Stimulated activated CD8-positive, alpha-beta memory T cell treated with anti-CD3 and anti-CD28 coated beads, Interleukin-4, amount 100 ng/mL, for 48 hours (primary cell): Measurements from ENCODE around the gene MARCKSL1.

Source experiments
- DNase-seq: peaks from one replicate; pipeline ENCODE4 v3.0.0-alpha.2; 2020

MARCKSL1 gene

DNA sequence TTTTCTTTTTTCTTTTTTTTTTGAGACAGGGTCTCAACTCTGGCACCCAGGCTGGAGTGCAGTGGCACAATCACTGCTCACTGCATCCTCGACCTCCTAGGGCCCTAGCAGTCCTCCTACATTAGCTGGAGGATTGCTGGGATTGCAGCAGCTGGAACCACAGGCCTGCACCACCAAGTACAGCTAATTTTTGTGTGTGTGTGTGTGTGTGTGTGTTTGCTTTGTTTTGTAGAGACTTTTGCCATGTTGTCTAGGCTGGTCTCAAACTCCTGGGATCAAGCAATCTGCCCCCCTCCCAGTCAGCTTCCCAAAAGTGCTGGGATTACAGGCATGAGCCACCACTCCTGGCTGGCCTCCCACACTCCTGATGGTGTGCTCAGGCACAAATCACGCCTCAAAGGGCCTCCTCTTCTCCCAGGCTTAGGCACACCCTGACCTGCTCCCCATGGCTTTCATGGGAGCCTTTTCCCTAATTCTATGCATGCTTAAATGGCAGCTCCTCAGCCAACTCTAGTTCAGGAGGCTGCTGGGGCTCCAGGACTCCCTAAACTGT is 16.9 kb upstream of the MARCKSL1 start:
- DNase-seq = no peak

DNA sequence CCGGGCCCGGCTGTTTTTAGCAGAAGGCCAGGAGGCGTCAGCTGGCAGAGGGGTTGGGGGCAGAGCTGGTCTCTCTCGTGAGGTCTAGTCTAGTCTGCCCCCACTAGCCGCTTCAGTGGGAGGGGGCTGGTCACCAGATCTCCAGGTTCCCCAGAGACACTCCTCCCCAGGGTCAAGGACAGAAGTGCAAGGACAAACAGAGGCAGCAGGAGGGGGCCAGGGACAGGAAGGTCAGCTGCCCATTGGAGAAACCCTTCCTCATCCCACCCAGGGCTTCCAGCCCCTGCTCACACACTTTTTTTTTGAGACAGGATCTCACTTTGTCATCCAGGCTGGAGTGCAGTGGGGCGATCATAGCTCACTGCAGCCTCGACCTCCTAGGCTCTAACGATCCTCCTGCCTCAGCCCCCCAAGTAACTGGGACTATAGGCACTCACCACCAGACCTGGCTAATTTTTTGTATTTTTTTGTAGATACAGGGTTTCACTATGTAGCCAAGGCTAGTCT is 16.3 kb upstream of the MARCKSL1 start:
- no peak for DNase-seq

DNA sequence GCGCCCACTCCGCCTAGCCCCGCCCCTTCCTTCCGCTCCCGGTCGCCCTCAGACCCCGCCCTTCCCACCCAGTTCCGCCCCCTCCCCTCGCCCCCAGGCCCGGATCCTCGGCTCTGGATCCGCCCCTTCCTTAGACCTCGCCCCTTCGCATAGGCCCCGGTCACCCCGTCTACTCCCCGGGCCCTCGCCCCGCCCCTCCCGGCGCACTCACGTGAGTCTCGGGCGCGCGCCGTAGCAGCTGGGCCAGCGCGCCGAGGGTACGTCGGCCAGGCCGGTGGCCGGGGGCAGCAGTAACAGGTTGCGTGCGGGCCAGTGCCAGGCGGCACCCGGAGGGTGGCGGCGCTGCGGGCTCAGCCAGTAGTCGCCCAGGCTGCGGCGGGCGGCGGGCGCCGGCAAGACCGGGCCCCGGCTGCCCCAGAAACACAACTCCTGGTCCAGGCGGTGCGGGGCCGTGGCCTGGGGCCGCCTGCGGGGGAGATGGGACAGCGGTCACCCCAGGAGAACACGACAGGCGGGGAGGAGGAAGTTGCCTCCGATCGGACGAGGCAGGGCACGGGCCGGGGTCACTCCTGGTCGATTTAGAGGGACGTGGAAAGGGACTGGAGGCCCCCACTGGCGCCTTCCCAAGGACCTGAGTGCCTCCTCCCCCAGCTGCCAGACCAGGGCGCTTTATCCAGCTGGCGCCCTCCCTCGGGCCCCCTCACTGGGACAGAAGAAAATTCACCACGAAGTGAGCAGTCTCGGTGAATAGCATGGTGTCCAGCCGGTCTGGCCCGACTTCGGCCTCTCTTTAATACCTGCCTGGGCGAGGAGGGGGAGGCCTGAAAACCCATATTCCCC is 15.6 kb upstream of the MARCKSL1 start:
- peak; percentile 91 for DNase-seq

DNA sequence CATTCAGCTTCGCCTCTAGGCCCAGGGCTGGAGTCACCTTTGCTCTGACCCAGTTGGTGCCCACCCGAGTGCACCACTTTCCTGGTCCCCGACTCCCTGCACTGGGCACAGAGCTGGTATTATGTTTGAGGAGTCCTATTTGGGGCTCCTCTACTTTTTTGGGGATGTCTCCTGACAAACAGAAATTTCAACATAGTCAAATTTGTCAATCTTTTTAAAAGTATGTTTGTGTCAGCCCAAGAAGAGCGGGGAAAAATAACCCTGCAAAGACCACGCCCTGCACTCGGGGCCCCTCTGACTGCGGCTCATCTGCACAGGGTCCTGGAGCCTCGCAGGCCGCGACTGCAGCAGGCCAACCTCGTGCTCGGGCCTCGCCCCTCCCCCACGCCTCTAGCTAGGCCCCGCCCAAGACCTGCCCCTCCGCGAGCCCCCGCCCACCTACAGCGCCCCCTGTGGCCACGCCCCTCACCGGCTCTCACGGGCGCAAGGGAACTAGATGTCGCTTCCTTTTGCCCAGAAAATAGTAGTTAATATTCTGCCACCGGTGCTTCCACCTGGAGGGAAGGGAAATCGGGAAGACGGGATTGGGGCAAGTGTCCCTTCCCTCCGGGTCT is 14.9 kb upstream of the MARCKSL1 start:
- peak; percentile 88 for DNase-seq

DNA sequence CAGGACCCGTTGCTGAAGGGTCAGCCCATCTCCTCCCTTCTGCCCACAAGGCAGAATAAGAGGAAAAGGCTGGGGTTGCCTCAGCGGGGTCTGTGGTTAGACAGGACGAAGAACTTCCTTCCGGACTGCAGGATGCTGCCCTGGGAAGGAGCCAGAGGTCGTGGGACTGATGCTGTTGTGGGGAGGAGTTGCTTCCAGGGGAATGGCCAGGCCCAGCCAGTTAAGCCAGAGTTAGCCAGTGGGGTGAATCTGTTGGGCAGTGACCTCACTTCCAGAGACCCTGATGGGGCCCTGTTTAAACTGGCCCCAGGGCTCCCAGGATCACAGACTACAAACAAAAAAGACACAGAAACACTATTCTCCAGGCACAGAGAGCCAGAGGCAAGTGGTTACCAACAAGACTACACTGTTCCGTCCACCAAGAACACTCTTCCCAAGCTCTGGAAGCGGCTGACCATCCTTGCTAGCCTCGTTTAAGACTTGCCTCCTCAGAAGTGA is 13.2 kb upstream of the MARCKSL1 start:
- no peak for DNase-seq

DNA sequence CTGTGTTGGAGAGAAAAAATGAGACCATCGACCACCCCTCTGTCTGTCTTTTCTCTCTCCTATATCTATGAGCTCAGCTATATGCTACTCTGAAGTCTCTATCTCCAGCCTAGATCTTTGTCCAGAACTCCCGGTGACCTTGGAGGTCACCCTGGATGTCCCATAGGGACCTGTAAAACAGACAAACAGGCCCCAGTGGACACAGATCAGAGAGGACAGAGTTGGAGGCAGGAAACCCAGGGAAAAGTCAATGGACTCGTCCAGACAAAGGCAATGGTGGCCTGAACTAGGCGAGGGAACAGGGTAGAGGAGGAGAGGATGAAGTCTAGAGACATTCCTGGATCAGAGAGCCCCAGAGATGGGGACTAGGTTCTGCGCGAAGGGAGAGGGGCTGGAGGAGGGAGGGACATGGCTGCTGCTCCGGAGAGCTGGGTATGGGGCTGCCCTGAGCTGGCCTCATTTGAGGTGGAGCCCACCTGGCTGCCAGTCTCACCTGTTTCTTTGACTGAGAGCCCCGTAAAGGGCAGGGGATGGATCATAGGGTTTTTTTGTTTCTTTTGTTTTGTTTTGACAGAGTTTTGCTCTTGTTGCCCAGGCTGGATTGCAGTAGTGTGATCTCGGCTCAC is 10.6 kb upstream of the MARCKSL1 start:
- DNase-seq = no peak

DNA sequence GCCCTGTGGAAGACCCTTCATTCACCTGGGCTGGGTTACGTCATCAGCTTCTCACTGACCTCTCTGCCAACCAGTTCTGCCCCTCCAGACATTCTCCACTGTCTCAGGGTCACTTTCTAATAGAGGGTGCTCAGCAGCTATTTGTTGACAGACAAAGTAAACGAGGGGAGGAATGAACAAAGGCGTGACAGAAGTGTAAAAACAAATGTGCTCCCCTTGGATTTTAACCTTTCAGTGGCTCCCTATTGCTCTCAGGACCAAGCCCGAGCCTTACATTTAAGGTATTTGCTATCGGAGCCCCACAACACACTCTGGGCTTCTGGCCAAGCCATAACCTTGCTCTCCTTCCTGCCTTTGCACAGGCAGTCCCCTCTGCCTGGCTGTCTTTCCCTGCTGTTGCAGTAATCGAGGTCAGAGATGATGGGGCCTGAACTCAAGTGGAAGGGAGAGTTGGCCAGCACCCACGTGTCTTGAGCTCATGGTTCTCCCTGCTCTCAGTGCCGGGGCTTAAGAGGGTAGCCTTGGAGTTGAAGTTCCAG is 9.3 kb upstream of the MARCKSL1 start:
- no peak for DNase-seq

DNA sequence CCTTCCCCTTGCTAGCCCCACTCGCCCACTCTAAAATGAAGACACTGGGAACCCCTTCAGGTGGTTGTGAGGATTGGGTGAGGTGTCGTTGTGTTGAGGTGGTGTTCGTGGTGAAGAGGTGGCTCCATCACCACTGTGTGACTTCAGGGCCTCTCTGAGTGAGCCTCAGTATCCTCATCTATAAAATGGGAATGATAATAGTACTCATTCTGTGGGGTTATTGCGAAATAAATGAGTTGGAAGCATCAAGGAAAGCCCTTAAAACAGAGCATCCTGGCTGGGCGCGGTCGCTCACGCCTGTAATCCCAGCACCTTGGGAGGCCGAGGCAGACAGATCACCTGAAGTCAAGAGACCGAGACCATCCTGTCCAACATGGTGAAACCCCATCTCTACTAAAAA is 6.7 kb upstream of the MARCKSL1 start:
- DNase-seq = no peak

DNA sequence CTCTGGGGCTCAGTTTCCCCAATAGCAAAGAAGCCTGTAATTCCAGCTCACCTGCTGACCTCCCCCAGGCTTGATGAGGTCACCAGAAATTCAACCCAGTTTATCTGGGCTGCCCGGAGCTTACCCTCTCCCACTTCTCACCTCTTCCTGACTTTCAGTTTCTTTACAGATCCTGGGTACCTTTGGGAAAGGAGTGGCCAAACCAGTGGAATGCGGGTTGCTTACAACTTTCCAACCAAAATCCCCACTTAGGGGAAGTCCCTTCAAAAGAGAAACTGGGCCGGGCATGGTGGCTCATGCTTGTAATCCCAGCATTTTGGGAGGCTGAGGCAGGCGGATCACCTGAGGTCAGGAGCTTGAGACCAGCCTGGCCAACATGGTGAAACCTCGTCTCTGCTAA is 5.9 kb upstream of the MARCKSL1 start:
- DNase-seq = no peak

DNA sequence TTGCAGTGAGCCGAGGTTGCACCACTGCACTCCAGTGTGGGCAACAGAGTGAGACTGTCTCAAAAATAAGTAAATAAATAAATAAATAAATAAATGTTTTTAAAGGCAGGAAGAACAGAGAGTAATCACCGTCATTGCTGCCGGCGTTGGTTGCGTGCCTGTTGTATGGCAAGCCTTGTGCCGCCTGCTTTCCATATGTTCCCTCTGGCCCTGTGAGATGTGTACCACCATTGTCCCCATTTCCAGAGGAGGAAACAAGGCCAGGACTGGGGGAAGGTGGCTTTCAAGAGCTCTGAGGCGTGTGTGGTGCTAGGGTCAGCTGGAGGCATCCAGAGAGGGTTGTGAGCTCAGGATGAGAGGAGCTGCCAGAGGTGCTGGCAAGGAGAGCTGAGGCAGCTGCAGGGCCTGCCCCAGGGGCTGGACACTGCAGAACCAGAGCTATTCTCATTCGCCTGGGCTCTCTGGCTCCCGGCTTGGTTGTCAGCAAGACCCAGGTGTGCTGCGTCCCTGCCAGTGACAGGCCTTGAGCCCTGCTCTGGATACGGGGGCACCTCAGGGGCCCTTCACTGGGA is 5.2 kb upstream of the MARCKSL1 start:
- DNase-seq = no peak

DNA sequence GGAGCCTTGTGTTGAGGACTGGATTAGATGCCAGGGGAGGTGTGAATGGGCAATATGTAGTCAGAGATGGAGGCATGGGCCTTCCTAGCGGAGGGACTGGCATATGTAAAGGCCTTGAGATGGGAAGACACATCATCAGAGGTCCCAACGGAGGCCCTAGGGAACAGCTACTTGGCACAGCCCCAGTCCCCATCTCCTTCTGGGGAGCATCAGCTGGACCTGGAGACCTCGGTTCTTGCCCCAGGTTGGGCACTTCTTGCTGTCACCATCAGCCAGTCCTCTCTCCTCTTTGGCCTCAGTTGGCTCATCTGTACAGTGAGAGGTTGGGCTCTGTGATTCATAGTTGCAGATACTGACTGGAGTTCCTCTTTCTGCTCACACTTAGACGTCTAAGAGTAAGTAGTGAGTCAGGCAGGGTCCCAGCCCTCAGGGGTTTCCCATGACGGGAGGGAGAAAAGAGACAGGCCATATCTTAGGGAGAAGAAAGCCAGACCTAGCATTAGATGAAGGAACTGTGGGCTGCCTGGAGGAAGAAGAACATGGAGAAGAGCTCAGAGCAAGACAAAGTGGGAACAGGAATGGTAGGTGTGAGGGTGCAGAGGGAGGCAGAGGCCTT is 3.4 kb upstream of the MARCKSL1 start:
- DNase-seq = peak; percentile 61

DNA sequence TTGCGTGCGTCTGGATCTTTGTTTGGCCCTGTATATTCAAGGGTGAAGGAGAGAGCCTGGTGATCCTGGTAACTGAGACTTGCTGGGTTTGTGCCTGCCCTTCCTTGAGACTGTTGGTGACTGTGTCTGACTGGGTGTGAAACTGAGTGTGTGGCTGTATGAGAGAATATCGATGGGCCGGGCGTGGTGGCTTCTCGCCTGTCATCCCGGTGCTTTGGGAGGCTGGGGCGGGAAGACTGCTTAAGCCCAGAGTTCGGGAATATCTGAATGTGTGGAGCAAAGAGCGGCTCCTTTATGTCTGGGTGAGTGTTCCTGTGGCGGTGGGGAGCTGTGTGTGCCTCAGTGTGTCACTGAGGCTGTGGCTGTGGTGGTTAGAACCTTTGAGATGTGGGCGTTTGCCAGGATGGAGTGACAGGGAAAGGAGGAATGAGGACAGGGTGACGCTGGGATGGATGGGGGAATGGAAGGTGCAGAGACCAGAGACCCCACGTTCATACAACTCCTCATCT is 2.7 kb upstream of the MARCKSL1 start:
- no peak for DNase-seq

DNA sequence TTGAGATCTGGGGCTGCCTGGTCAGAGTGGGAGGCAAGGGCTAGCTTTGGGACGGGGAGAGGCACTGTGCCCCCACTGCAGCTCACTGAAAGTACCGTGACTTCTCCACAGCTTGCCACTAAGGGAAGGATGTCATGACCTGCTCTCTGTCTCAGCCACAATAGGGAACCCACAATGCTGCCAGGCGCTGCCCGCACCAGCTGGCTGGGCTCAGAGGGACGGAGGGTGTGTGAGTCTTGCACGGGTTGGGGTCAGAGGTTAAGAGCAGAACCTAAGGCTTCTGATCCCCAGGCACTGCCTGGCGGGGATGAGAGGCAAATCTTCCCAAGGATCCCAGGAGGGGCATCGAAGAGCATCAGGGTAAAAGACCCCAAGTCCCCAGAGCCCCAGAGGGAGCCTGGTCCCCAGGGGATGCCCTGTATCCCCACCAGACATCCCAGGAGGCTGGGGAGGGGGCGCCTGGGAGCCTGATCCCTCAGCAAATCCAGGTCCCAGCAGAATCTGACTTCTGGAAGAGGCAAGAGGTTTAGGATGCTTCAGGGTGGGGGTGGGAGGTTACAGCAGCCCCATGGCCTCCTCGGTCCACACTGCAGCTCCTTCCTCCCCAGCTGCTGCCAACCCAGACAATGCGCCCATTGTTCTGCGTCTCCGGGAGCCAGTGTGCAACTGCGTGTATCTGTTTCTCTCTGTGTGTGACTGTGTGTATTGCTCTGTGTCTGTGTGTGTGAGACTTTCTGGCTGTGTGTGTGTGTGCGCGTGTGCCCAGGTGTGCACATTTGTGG is 2.0 kb upstream of the MARCKSL1 start:
- DNase-seq = peak; percentile 54

DNA sequence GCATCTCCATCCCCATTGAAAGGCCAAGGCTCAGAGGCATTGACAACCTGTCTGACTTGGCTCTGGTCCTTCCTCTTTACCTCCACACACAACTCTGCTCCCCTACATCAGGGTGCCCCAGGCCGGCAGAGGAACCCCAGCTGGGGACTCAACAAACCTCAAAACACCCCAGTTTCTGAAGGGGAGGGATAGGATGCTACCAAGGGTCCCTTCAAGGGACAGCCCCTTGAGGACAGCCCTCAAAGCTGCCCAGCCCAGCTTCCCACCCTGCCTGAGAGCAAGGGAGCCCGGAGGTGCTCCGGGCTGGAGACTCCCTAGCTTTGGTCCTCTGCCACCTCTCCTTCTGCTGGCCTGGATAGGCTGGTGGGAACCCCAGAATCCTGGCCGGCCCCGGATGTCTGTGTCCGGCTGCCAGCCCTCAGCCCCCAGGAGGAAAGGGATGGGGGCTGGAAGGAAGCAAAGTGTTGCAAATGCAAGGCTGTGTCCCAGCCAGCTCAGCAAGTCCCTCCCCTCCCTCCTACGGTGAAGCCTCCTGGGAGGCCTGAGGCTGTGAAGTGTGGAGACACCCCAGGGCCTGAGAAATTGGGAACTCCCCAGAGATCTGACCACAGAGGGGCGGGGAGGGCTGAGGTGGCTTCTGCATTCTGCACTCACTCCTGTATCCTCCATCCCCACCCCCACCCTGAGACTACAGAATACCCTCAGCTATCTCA is 1.1 kb upstream of the MARCKSL1 start:
- peak; percentile 76 for DNase-seq

DNA sequence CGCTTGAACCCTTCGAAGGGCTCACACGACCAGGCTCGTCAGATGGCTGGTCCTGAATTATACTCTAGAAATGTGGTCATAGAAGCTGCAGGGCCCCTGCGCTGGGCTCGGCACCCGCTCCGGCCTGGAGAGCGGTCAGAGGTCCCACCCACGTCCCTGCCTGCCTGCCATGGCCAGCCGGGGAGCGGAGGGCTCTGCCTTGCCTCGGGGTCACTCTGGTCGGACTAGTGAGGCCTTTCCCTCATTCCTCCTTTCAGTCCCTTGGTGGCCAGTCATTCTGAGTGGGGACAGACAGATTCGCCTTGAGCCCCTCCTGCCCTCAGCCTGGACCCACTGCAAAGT is 529 bp upstream of the MARCKSL1 start:
- no peak for DNase-seq

DNA sequence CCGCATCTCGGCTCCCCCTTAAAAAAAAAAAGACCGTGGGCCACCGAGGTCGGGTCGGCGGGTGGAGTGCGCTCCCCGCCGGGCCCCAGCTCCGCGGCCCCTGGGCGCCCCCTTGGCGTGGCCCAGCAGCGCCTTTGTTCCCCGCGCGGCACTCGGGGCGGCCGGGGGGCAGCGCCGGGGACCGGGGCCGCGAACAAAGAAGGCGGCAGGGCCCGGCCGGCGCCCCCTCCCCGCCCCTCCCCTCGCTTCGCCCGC is 571 bp downstream of the MARCKSL1 start:
- no peak for DNase-seq

DNA sequence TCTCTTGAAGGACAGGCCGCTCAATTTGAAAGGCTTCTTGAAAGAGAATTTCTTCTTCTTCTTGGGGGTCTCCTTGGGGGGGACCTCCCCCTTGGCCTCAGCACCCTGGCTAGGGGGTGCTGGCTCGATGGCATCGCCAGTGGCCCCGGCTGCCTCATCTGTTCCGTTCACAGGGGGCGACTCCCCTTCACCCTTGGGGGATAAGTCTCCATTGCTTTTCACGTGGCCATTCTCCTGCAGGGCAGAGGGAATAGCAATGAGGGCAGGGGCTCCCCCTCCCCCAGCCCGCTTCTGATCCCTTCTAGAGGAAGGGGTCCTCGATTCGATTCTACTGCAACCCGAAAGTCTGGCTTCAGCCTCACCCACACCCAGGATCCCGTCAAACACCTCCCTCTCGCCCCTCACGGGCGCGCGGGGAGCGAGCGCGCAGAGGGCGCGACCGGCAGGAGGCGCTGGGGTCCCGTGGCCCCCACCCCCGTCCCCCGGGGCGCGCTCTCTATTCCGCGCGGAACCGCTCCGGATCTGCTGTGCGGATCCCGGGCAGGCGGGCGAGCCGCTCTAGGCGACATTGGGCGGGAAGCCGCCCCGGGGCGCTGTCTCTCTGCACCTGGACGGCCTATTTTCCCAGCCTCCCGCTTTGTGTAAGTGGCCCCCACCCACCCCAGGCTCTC is 1.0 kb downstream of the MARCKSL1 start:
- DNase-seq = peak; percentile 71

DNA sequence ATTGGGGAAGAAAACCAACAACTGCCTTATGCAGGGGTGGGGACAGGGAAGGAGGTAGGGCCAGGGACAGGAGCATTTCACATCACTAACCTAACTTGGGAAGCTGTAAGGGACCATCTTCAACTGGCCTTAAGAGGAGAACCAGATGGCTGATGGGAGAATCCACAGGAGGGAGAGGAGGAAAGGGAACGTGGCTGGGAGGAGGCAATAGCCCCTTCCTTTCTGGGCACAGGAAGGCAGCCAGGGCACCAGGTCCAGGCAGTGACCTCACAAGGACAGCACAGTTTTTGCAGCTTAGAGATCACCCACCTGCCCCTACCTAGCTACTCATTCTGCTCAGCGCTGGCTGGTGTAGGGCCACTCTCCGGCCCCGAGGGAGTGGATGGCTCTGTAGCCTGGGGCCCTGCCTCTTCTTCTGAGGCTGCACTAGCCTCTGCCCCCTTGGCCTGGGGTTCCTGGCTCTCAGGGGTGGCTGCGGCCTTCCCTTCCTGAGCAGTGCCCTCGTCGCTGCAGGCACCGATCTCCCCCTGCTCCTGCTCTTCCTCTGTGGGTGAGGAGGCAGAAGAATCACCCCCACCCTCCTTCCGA is 1.7 kb downstream of the MARCKSL1 start:
- DNase-seq = no peak

DNA sequence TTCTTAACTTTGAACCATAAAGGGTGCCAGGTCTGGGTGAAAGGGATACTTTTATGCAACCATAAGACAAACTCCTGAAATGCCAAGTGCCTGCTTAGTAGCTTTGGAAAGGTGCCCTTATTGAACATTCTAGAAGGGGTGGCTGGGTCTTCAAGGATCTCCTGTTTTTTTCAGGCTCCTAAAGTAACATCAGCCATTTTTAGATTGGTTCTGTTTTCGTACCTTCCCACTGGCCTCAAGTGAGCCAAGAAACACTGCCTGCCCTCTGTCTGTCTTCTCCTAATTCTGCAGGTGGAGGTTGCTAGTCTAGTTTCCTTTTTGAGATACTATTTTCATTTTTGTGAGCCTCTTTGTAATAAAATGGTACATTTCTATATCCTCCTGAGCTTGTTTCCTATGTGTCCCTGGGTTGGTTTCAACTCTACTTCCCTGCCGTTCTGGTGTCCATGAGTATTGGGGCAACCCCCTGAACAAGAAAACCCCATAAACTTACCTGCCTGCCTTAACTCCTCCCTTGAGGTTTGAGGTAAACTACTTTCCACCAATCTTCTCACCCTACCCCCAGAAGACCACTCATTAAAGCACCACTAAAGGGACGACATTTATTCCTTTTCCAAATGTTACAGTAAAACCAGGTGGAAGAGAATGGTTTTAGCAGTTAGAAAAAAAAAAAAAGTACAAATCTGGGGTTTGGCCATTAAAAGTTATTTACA is 2.6 kb downstream of the MARCKSL1 start:
- no peak for DNase-seq
